Activated CD4-positive, CD25-positive, alpha-beta regulatory T cell treated with anti-CD3 and anti-CD28 coated beads, Interleukin-2, amount 50 U/mL, for 24 hours (primary cell): ENCODE measurements around the gene BANF2.
A peak's percentile ranks its signal among the peaks of the same experiment; 100 is the strongest.

Experiments
- ATAC-seq, 2 donors: fragments of 150-1000 bp; cut with Tn5 transposase; one replicate each; pipeline ENCODE4 v1.10.0; 2021; ENCODE audit warnings: mild to moderate bottlenecking in 1 of 2, moderate library complexity in 1 of 2

The BANF2 gene

DNA sequence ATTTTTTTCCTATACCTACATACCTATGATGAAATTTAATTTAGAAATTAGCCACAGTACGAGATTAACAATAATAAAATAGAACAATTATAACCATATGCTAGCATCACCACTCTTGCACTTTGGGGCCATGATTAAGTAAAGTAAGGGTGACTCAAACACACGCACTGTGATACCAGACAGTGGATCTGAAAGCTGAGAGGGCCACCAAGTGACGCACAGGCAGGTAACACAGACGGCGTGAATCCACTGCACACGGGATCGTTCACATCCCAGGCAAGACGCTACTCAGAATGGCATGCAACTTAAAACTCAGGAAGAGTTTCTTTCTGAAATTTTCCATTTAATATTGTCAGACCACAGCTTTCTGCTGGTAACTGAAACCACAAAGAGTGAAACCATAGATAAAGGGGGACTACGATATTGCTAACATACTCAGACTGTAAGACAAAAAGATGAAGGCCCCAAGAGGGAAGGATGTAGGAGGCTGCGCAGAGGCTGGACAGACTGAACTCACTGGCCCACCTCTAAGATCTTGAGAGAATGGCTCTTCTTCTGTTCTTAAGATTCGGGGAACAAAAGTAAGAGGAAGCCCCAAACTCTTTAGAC lies 35.6 kb upstream of the BANF2 start:
- peak; percentile 60 to 81 for ATAC-seq

- no peak for ATAC-seq
These were observed 34.0 kb upstream of the BANF2 start for GRCh38 chr20:17665756-17666155.

DNA sequence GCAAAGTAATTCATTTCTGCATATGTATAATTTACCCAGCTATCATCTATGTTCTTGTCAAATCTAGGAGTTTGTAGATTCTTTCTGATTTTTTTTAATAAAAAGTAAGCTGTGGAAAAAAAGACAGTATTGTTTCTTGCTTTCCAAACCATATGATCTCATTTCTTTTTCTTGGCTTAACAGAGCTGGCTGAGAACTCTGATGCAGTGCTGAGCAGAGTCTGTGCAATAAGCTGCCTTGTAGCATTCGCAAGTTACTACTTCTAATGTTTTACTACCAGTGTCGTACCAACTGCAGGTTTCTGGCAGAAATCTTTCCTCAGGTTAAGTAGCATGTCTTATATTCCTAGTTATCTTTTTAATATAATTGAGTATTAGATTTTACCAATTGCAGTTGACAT lies 33.3 kb upstream of the BANF2 start:
- ATAC-seq: no peak

DNA sequence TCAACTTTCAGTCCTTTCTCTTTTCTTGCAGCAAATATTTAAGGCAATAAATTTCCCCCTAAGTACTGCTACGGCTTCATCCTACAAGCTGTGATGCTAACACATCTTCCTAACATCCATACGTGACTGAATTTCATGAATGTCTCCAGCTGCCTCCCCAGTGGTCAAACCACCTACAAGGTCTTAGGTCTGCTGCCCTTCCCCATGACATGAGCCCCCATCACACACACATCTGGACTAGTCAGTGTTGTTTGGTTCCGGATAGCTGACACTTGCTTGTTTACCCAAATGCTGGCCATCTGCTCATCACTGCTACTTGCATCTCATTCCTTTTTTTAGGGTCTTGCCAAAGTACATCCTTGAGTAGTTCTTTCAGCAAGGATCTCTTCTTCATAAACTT lies 32.3 kb upstream of the BANF2 start:
- no peak for ATAC-seq

GRCh38 chr20:17668432-17668831 lies 31.3 kb upstream of the BANF2 start:
- ATAC-seq: no peak

DNA sequence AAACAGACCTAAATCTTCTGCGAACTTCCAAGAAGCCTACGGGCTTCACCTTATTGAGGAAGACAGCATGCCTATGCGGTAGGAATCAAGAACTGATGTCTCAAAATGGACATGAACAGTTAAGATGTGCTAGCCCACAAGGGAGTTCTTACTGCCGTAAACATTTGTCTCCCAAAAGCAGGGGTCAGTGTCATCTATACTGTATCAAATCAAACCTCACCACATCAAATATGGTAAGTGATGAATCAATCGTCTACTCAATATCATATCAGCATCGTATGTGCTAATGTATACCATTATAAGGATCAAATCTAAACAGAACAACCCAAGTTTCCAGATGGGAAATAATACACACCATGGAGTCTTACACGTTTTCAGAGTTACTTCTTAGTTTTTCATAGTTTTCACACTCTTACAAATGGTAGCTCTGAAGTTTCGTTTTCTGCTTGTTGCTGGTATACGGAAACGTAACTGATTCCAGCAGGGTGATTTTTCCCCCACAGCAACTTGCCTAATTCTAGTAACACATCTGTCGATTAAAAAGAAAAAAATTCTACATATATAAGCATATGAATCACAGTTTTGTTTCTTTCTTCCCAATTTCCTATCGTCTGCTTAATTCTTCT lies 30.3 kb upstream of the BANF2 start:
- no peak for ATAC-seq

DNA sequence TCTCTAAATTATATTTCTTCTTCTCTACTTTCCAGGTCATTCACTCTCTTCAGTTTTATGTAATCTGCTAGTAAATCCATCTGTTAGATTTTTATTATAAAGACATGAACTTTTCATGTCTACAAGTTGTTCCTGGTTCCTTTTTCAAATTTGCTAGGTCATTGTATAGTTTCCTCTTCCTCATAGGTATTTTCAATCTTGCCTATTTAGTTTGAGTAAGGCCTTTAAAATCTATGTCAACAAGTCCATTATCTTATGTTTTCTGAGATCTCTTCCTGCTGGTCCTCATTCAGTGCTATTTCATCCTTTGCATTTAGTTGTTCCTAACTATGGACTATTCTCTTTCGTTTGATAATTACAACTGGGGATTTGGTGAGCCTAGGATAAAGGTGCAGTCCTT lies 28.8 kb upstream of the BANF2 start:
- ATAC-seq: no peak

DNA sequence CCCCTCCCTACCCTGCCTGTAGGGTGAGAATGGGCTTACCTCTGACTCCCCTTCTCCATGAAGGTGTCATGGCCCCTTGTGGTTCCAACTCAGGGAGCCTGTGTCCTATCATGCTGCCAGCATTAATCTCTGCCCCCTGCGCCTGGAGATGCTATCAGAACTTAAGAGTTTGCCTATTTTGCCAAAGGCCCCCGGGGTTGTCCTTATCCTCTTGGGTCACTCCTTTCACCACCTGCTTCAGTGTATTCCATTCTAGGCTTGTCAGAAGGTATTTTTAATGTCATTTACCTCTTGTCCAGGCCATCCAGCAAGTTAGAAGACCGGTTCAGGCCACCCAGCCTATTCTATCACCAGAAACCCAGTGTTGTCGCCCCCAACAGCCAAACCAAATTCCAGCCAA lies 28.2 kb upstream of the BANF2 start:
- ATAC-seq: no peak

- ATAC-seq: no peak
These were observed 26.7 kb upstream of the BANF2 start for GRCh38 chr20:17673084-17673483.

DNA sequence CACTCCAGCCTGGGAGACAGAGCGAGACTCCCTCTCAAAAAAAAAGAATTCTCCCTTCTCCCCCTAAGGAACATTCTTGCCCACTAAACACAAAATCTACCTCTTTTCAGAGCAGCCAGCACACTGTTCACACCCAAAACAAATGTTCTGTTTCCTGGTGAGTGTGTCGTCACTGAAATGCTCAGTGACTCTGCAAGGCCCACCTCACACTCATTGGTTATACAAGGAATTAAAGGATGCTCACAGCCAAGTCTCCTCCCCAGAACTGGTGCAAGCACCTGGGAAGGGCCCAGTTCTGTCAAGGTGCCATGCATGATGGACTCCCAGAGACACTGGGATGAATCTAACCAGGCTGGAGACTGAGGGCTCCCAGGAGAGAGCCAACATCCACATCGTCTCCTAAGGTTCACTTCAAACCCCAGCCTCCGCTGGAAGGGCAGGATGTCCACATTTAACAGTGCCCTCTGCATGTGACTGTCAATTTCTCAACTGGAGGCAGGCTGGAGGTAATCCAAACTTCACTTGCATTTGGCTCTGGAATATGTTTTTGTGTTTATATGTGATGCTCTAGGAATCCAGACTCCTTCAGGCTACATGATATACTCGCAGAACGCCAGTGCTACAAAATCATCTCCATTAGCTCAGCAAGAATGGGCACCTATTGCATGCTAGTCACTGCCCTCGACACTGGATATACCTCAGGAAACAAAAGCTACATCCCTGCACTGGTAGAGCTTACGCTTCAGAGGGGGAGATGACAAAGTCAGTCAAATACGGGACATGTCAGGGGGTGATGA lies 24.8 kb upstream of the BANF2 start:
- no peak for ATAC-seq

- no peak for ATAC-seq
These were observed 24.0 kb upstream of the BANF2 start for GRCh38 chr20:17675519-17676377.

GRCh38 chr20:17676378-17676759 lies 23.4 kb upstream of the BANF2 start:
- ATAC-seq: no peak

DNA sequence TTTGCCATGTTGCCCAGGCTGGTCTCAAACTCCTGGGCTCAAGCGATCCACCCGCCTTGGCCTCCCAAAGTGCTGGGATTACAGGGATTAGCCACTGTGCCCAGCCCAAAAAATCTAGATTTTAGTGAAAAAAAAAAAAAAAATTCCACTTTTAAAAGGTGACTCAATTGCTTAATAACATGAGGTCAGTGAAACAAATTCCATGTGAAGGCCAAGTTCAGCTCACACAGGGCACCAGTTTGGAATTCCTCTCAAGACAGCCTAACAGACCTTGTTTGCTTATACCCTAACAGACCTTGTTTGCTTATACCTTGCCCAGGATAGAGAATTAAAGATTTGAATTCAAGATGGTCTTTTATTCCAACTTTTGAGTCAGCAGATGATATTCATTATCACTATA lies 22.8 kb upstream of the BANF2 start:
- ATAC-seq: no peak

- no peak for ATAC-seq
These were observed 21.5 kb upstream of the BANF2 start for GRCh38 chr20:17678295-17678694.

GRCh38 chr20:17678886-17679285 lies 20.9 kb upstream of the BANF2 start:
- no peak for ATAC-seq

DNA sequence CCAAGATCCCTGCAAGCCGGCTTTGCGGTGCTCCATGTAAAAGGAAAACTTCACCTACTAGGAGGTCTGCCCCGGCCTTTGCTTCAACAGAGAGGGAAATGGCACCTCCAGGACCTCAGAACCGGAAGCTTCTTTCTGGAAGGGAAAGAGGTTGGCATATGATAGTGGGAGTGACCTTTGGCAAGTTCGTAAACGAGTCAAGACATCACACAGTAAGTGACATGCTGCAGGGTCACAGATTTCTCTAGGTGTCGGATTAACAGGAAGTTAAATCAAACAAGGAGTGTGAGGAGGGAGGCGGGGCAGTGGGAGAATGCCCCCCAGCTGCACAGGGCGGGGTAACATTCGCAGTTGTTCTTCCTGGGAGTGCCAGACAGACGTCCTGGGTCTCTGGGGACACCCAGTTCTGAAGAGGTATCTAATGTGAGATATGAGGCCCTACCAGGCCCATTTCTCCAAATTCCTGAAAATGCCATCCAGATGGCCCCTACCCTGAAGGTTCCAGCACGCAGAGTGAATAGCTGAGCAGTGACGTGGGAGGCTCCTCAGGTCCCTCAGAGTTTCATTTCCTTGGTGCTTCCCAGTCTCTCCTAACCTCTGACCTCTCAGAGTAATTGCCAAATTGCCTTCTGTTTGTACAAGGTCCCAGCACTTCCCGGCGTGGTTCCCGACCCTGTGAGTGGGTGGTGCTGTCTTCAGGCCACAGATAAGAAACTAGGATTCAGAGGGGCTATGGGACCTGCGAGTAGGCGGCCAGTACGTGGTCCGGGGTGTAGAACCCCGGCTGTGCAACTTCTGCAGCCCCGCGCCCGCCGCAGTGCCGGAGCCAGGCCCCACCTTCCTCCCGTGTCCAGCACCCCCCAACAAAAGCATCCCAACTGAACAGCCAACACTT lies 19.6 kb upstream of the BANF2 start:
- no peak for ATAC-seq

DNA sequence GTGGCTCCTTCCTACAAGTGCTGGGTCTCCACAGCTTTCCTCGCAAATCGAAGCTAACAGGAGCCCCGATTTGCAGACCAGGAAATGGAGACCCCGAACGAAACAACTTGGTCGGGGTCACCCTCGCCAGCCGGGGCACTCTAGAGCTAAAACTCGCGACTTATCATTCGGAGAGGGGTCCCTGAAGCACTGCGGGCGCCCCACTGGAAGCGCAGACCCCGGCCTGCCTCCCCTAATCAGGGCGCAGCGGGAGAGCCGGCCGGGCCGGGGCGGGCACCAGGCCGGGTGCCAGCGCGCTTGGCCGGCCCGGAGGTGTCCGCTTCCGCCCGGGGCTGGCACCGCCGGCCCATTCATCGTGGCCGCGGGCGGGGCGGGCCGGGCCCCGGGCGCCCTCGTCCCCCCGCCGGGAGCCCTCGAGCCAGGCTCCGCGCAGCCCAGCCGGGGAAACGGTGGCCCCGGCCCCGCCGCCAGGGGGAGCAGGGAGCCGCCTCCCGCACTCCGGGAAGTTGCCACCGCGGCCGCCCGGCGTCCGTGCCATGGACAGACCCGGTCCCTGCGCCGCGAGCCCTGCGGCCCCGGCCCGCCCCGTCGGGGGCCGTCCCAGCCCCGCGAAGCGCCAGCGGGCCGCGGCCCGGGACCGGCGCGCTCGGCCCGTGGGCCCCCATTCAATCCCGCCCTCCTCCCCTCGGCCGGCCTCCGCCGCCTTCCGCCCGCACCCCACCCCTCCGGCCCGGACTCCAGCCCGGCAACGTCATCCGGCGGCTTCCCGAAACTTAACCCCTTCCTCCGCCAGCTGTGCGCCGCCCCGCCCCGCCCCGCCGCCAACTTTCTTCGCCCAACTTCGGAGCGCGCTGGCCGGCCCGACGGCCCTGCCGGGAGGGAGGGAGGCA lies 18.7 kb upstream of the BANF2 start:
- peak; percentile 33 to 35 for ATAC-seq

GRCh38 chr20:17681726-17682102 lies 18.1 kb upstream of the BANF2 start:
- peak; percentile 8 to 10 for ATAC-seq

- peak; percentile 95 for ATAC-seq
These were observed 17.5 kb upstream of the BANF2 start, which contains the start of gene RRBP1 for GRCh38 chr20:17682103-17682888. TSS of gene RRBP1 (minus strand) at chr20:17682242. CDS start at chr20:17660507, 21,735 bp downstream.

DNA sequence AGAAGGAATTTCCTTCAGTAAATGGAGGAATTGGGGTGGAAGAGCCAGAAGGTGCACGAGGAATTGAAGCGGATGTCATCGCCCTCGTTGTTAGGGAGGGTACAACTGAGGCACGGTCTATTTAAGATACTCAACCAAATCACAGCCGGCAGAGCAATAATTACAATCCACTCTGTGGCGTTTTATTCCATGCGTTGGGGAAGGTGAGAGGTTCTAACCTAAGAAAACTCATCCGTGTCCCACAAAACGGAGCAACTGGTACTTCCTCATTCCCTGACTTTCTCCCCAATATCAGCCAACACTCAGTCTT lies 16.9 kb upstream of the BANF2 start:
- no peak for ATAC-seq
